ENCODE data around the gene ZFP36L1. TPM values are rescaled to one million over a fixed set of nuclear protein-coding genes. Genes with fewer than 3 reads are reported as not detected.
A peak's percentile ranks its signal among the peaks of the same experiment; 100 is the strongest.

ZFP36L1 gene
- total RNA-seq, 6 donors from 2014 or later: 268 to 511 (median 385) TPM

DNA sequence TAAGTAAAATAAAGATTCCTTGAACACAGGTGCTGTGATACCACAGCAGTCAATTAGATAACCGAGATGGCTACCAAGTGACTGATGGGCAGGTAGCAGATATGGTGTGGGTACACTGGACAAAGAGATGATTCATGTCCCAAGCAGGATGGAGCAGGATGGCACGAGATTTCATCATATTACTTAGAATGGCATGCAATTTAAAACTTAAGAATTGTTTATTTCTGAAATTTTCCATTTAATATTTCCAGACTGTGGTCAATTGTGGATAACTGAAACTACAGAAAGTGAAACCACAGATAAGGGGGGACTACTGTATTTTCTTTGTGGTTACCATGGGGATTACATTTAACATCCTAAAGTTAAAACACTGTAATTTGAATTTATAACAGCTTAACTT is 7.5 kb upstream of the ZFP36L1 start:
- H3K27ac ChIP-seq: no peak overlapping the region
- ATAC-seq (ENCODE audit: low FRiP score in 2 of 2) (no peak), DNase-seq (no peak)
- peaks cover 0 to 5% (median 2%) of the 10 kb centered on the region in 4 donors for H3K9me3 ChIP-seq
- WGBS, 2 donors: 90 to 96% methylated on average over 2 of the region's 2 CpGs
- H3K27me3 ChIP-seq: no peaks in the 10 kb centered on the region
- no peak overlapping the region for H3K4me3 ChIP-seq
- no peaks in the 10 kb centered on the region for H3K36me3 ChIP-seq
- TF ChIP-seq POLR2A (IDR thresholded peaks at IDR 0.05) (no peak), POLR2AphosphoS5 (IDR thresholded peaks at IDR 0.05) (no peak), CTCF (IDR thresholded peaks at IDR 0.05) (no peak), EP300 (IDR thresholded peaks at IDR 0.05) (no peak)
- peaks cover 8 to 22% (median 10%) of the 10 kb centered on the region in 4 donors for H3K4me1 ChIP-seq

DNA sequence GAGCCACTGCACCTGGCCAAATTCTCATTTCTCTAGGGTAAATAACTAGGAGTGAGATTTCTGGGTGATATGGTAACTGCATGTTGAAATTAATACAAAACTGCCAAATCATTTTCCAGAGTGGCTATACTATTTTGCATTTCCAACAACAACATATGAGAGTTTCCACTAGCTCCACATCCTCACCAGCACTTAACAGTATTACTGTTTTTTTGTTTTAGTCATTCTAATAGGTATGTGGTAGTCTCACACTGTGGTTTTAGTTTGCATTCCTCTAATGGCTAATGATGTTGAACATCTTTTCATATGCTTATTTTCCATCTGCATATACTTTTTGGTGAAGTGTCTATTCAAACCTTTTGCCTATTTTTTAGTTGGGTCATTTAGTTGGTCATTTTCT is 5.8 kb upstream of the ZFP36L1 start:
- ATAC-seq (ENCODE audit: low FRiP score in 2 of 2) (no peak), DNase-seq (no peak)
- no peak overlapping the region for H3K27ac ChIP-seq
- TF ChIP-seq POLR2AphosphoS5 (IDR thresholded peaks at IDR 0.05) (no peak), POLR2A (IDR thresholded peaks at IDR 0.05) (no peak), EP300 (IDR thresholded peaks at IDR 0.05) (no peak), CTCF (IDR thresholded peaks at IDR 0.05) (no peak)
- H3K4me1 ChIP-seq: peaks cover 8 to 17% (median 10%) of the 10 kb centered on the region in 4 donors
- no peaks in the 10 kb centered on the region for H3K27me3 ChIP-seq
- no peak overlapping the region for H3K4me3 ChIP-seq
- H3K36me3 ChIP-seq: no peaks in the 10 kb centered on the region
- peaks cover 0 to 5% (median 2%) of the 10 kb centered on the region in 4 donors for H3K9me3 ChIP-seq

- DNase-seq (peak in 1 of 2 donors; percentile 20), ATAC-seq (ENCODE audit: low FRiP score in 2 of 2) (no peak)
- WGBS, 2 donors: 83 to 88% methylated on average over 6 to 7 of the region's 7 CpGs
Measured at GRCh38 chr14:68797121-68797670, 4.3 kb upstream of the ZFP36L1 start.

DNA sequence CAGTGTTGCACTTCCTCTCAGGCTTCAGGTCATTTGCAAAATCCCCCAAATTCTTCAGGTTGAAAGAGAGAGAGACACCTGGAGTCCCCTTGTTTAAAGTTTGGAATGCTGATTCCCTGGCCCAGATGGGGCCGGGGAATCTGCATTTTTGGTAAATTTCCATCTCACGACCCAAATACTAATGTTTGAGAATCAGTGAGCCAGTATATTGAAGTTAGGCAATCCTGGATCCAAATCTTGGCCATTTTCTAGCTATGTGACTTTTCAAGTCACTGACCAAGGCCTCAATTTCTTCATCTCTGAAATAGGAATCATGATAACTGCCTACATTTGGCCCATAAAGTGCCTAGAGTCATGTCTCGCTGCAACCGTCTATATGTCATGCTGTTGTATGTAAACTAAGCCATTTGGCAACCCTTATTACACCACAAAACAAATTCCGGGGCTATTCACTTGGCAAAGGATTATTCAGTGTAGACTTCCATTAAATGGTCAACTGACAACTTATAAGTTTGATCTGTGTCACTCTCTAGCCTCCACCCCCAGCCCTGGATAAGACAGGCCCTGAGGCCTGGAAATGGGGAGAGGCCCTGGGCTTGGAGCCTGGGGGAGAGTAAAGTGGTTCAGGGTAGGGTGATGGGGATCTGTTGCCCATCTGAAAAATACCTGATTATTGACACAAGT is 3.7 kb upstream of the ZFP36L1 start:
- peaks cover 0 to 2% (median under 1%) of the 10 kb centered on the region in 4 donors for H3K9me3 ChIP-seq
- no peaks in the 10 kb centered on the region for H3K27me3 ChIP-seq
- TF ChIP-seq POLR2A (IDR thresholded peaks at IDR 0.05): no peak
- peaks cover 8 to 17% (median 10%) of the 10 kb centered on the region in 4 donors for H3K4me1 ChIP-seq
- peak overlapping the region; percentile 95 to 100 (median 99) for H3K27ac ChIP-seq
- ATAC-seq (ENCODE audit: low FRiP score in 2 of 2): no peak
- DNase-seq: no peak
- peaks cover 0 to 4% (median 0%) of the 10 kb centered on the region in 4 donors for H3K36me3 ChIP-seq
- 48 to 50% methylated on average over 5 of the region's 5 CpGs for WGBS, 2 donors
- H3K4me3 ChIP-seq: peak overlapping the region; percentile 65 to 77 (median 74)

More at GRCh38 chr14:68797121-68797670, 4.3 kb upstream of the ZFP36L1 start:
- H3K9me3 ChIP-seq: peaks cover 0 to 5% (median 2%) of the 10 kb centered on the region in 4 donors
- no peak overlapping the region for H3K4me3 ChIP-seq
- TF ChIP-seq CTCF (IDR thresholded peaks at IDR 0.05) (no peak), POLR2AphosphoS5 (IDR thresholded peaks at IDR 0.05) (no peak), EP300 (IDR thresholded peaks at IDR 0.05) (no peak), POLR2A (IDR thresholded peaks at IDR 0.05) (no peak)
- no peaks in the 10 kb centered on the region for H3K27me3 ChIP-seq
- peak overlapping the region; percentile 95 to 100 (median 99) for H3K27ac ChIP-seq
- H3K4me1 ChIP-seq: peaks cover 8 to 17% (median 10%) of the 10 kb centered on the region in 4 donors
- no peaks in the 10 kb centered on the region for H3K36me3 ChIP-seq

DNA sequence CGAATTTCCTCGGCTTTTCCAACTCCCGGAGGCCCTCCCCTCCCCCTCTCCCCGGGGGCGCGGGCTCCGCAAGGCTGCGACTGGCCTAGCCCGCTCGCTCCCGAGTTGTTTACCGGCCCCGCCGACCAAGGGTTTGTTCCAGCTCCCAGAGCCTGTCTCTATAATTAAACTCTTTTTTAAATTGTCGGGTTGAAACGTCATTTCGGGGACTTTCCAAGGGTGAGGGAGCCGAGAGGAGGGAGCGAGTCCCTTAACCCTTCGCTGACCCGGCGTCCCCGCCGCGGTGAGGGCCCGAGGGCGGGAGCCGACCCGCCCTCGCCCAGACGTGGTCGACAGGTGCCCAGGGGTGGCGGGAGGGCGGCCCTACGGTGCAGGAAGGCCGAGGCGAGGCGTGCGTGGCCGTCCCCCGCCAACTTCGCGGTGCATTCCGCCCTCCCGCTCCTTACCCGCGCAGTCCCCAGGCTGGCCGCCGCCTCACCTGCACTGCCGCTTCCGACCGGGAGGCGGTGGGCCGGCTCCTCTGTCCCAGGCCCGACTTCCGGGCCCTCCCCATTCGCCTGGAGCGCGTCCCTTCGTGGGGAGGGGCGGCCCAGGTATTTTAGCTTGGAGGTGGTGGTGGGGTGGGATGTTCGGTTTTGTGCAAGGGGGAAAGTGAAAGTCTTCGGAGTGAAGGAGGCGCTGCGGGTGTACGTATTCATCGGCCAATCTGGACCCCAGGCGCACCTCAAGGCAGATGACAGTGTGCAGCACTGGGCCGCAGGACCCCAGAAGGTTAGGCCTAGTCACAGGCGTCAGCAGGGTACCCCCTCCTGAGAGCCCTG is 2.9 kb upstream of the ZFP36L1 start:
- peaks cover 0 to 8% (median 0%) of the 10 kb centered on the region in 4 donors for H3K36me3 ChIP-seq
- 1% methylated on average over 30 to 46 of the region's 70 CpGs for WGBS, 2 donors
- TF ChIP-seq EP300 (IDR thresholded peaks at IDR 0.05) (peak in 2 of 4 donors; percentile 14 to 53), POLR2AphosphoS5 (IDR thresholded peaks at IDR 0.05) (peak; percentile 89 to 90), POLR2A (IDR thresholded peaks at IDR 0.05) (peak; percentile 37 to 97 (median 89)), CTCF (IDR thresholded peaks at IDR 0.05) (peak; percentile 85 to 100 (median 98))
- H3K27ac ChIP-seq: peak overlapping the region; percentile 95 to 100 (median 99)
- peak overlapping the region; percentile 65 to 77 (median 74) for H3K4me3 ChIP-seq
- ATAC-seq (ENCODE audit: low FRiP score in 2 of 2) (peak; percentile 63 to 79), DNase-seq (peak; percentile 86 to 95)
- no peaks in the 10 kb centered on the region for H3K27me3 ChIP-seq
- H3K4me1 ChIP-seq: peaks cover 8 to 17% (median 10%) of the 10 kb centered on the region in 4 donors
- H3K9me3 ChIP-seq: no peaks in the 10 kb centered on the region

Data from upper lobe of left lung (tissue), 6 donors.